ENCODE data around the gene MTX2.
A peak's percentile ranks its signal among the peaks of the same experiment; 100 is the strongest.

The MTX2 gene

DNA sequence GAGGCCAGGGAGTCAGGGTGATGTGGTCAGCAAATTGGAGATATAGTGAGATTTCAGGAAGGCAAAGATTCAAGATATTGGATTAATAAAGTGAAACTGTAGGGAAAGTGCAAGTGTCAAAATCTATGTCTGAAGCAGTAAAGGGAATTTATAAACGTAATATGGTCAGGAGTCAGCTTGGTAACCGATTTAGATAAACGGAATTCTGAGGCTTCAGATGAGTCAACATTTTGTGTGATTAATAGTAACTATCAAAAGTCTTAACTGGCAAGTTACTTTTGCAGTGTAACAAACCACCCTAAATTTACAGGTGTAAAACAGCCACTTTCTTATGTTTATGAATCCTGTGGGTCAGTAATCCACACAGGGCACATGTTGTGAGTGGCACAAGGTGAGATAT, 10.9 kb downstream of the MTX2 start:
- no peak overlapping the region for H3K27ac ChIP-seq
- TF ChIP-seq, protein P1, sequence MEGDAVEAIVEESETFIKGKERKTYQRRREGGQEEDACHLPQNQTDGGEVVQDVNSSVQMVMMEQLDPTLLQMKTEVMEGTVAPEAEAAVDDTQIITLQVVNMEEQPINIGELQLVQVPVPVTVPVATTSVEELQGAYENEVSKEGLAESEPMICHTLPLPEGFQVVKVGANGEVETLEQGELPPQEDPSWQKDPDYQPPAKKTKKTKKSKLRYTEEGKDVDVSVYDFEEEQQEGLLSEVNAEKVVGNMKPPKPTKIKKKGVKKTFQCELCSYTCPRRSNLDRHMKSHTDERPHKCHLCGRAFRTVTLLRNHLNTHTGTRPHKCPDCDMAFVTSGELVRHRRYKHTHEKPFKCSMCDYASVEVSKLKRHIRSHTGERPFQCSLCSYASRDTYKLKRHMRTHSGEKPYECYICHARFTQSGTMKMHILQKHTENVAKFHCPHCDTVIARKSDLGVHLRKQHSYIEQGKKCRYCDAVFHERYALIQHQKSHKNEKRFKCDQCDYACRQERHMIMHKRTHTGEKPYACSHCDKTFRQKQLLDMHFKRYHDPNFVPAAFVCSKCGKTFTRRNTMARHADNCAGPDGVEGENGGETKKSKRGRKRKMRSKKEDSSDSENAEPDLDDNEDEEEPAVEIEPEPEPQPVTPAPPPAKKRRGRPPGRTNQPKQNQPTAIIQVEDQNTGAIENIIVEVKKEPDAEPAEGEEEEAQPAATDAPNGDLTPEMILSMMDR (IDR thresholded peaks at IDR 0.05; ENCODE audit: low read depth, low read length, missing control alignments): no peak
- in situ Hi-C loops (cut with HindIII; ENCODE audit: low pct_ligation_motif_present, low sequenced_read_pairs): no loop called here
- no peaks in the 10 kb centered on the region for H3K27me3 ChIP-seq (replicated peaks)
- no peaks in the 10 kb centered on the region for H3K36me3 ChIP-seq (replicated peaks)
- DNase-seq: no peak
- H3K4me3 ChIP-seq (ENCODE audit: low read depth, low read length): no peak overlapping the region

DNA sequence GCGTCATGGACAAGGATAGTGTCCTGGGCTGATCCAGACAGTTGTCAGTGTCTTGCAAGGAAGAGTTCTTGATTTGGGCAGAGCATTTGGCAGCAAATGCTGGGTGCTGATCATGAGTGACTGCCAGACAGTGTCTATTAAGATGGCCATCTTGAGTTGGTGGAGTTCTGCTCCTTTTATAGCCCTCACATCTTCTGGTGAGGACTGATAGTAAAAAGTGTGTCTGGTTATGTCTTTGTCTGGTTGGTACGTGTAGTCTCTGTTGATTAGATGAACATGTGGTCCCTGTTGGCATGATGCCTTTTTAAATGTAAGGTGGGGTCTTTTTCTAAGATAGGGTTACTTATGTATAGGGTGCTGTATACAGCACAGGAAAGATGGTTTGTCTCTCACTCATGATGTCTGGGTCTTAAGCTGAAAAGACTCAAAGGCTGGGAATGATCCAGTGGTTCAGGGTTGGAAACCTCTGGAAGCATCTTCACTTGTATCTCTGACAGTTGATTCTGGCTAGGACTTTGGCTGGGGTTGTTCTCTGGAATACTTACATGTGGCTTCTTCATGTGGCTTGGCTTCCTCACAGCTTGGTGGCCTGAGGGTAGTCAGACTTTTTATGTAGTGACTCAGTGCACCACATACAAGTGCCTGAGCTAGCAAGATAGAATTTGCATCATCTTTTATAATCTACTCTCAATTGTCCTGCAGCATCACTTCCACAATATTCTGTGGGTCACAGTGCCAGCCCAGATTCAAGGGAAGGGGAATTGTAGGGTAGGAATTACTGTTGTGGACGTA, 11.8 kb downstream of the MTX2 start:
- peak; percentile 47 for DNase-seq
- TF ChIP-seq, protein P1 (IDR thresholded peaks at IDR 0.05; ENCODE audit: low read depth, low read length, missing control alignments): no peak
- H3K27me3 ChIP-seq (replicated peaks): no peaks in the 10 kb centered on the region
- in situ Hi-C loops (cut with HindIII; ENCODE audit: low pct_ligation_motif_present, low sequenced_read_pairs): no loop called here
- no peaks in the 10 kb centered on the region for H3K36me3 ChIP-seq (replicated peaks)
- H3K27ac ChIP-seq: no peak overlapping the region
- H3K4me3 ChIP-seq (ENCODE audit: low read depth, low read length): no peak overlapping the region

- TF ChIP-seq, protein P1 (IDR thresholded peaks at IDR 0.05; ENCODE audit: low read depth, low read length, missing control alignments): no peak
- no peak for DNase-seq
- H3K4me3 ChIP-seq (ENCODE audit: low read depth, low read length): no peak overlapping the region
- no peaks in the 10 kb centered on the region for H3K27me3 ChIP-seq (replicated peaks)
- H3K27ac ChIP-seq: peak overlapping the region; percentile 6
- no peaks in the 10 kb centered on the region for H3K36me3 ChIP-seq (replicated peaks)
- in situ Hi-C loops (cut with HindIII; ENCODE audit: low pct_ligation_motif_present, low sequenced_read_pairs): no loop called here
These were observed 14.2 kb downstream of the MTX2 start for GRCh38 chr2:176283291-176284068.

- Histone ChIP-seq H3K27ac (no peak overlapping the region), H3K27me3 (replicated peaks) (no peaks in the 10 kb centered on the region), H3K4me3 (ENCODE audit: low read depth, low read length) (no peak overlapping the region), H3K36me3 (replicated peaks) (no peaks in the 10 kb centered on the region)
- TF ChIP-seq, protein P1 (IDR thresholded peaks at IDR 0.05; ENCODE audit: low read depth, low read length, missing control alignments): no peak
- in situ Hi-C loops (cut with HindIII; ENCODE audit: low pct_ligation_motif_present, low sequenced_read_pairs): no loop called here
- DNase-seq: no peak
These were observed 15.3 kb downstream of the MTX2 start for GRCh38 chr2:176284461-176285049.

GRCh38 chr2:176285321-176285720, 16.1 kb downstream of the MTX2 start:
- peak; percentile 7 for DNase-seq
- no peak overlapping the region for H3K4me3 ChIP-seq (ENCODE audit: low read depth, low read length)
- no peaks in the 10 kb centered on the region for H3K27me3 ChIP-seq (replicated peaks)
- in situ Hi-C loops (cut with HindIII; ENCODE audit: low pct_ligation_motif_present, low sequenced_read_pairs): no loop called here
- no peak overlapping the region for H3K27ac ChIP-seq
- TF ChIP-seq, protein P1 (IDR thresholded peaks at IDR 0.05; ENCODE audit: low read depth, low read length, missing control alignments): no peak
- no peaks in the 10 kb centered on the region for H3K36me3 ChIP-seq (replicated peaks)
